Measurements from ENCODE around the gene HSD17B14.
"Not testable (repeated sequence)": the region's sequence is repeated elsewhere in the genome, so short reads cannot be mapped to it uniquely, and the experiment has no call there.

HSD17B14 gene

GRCh38 chr19:48793271-48793670, 43.0 kb downstream of the HSD17B14 start:
- H3K4me2 ChIP-seq (ENCODE audit: low read length), result no peak overlapping the region
- H4K20me1 ChIP-seq (ENCODE audit: insufficient read depth, low read length), result no peaks in the 10 kb centered on the region
- no peaks in the 10 kb centered on the region for H3K9me3 ChIP-seq (ENCODE audit: insufficient read depth, low read length)
- H3K27ac ChIP-seq (ENCODE audit: low read length), result no peak overlapping the region
- TF ChIP-seq EZH2phosphoT487 (IDR thresholded peaks at IDR 0.05; ENCODE audit: low read depth) (no peak), CTCF (IDR thresholded peaks at IDR 0.05; ENCODE audit: low read depth, low read length) (no peak)
- peaks cover 4% of the 10 kb centered on the region for H3K4me1 ChIP-seq (ENCODE audit: low read length)
- no peak overlapping the region for H3K4me3 ChIP-seq (ENCODE audit: low read length)
- no peaks in the 10 kb centered on the region for H3K36me3 ChIP-seq (replicated peaks; ENCODE audit: low read depth, low read length)
- no peak overlapping the region for H3K9ac ChIP-seq (ENCODE audit: low read length)
- no peak overlapping the region for H2AFZ ChIP-seq (ENCODE audit: low read depth, low read length)
- no peaks in the 10 kb centered on the region for H3K79me2 ChIP-seq (ENCODE audit: low read length)
- H3K27me3 ChIP-seq (ENCODE audit: low read depth, low read length), result no peaks in the 10 kb centered on the region

GRCh38 chr19:48787331-48787730, 49.0 kb downstream of the HSD17B14 start:
- not testable (repeated sequence) for H3K36me3 ChIP-seq (replicated peaks; ENCODE audit: low read depth, low read length); H3K27ac ChIP-seq (ENCODE audit: low read length); H4K20me1 ChIP-seq (ENCODE audit: insufficient read depth, low read length); H3K27me3 ChIP-seq (ENCODE audit: low read depth, low read length); H2AFZ ChIP-seq (ENCODE audit: low read depth, low read length); H3K4me3 ChIP-seq (ENCODE audit: low read length); H3K9me3 ChIP-seq (ENCODE audit: insufficient read depth, low read length); H3K79me2 ChIP-seq (ENCODE audit: low read length); H3K4me2 ChIP-seq (ENCODE audit: low read length); H3K9ac ChIP-seq (ENCODE audit: low read length)
- peaks cover 10% of the 10 kb centered on the region for H3K4me1 ChIP-seq (ENCODE audit: low read length)

- H3K27me3 ChIP-seq (ENCODE audit: low read depth, low read length); H3K4me2 ChIP-seq (ENCODE audit: low read length); H2AFZ ChIP-seq (ENCODE audit: low read depth, low read length): not testable (repeated sequence)
Observed at GRCh38 chr19:48786422-48786821, 49.9 kb downstream of the HSD17B14 start.

GRCh38 chr19:48784527-48784926, 51.8 kb downstream of the HSD17B14 start:
- Histone ChIP-seq H2AFZ (ENCODE audit: low read depth, low read length) (no peak overlapping the region), H3K36me3 (replicated peaks; ENCODE audit: low read depth, low read length) (no peaks in the 10 kb centered on the region), H4K20me1 (ENCODE audit: insufficient read depth, low read length) (no peaks in the 10 kb centered on the region), H3K9ac (ENCODE audit: low read length) (no peak overlapping the region), H3K27ac (ENCODE audit: low read length) (no peak overlapping the region), H3K27me3 (ENCODE audit: low read depth, low read length) (no peaks in the 10 kb centered on the region), H3K9me3 (ENCODE audit: insufficient read depth, low read length) (no peaks in the 10 kb centered on the region), H3K4me2 (ENCODE audit: low read length) (no peak overlapping the region), H3K4me1 (ENCODE audit: low read length) (peaks cover 26% of the 10 kb centered on the region), H3K4me3 (ENCODE audit: low read length) (no peak overlapping the region), H3K79me2 (ENCODE audit: low read length) (no peaks in the 10 kb centered on the region)
- TF ChIP-seq EZH2phosphoT487 (IDR thresholded peaks at IDR 0.05; ENCODE audit: low read depth) (no peak), CTCF (IDR thresholded peaks at IDR 0.05; ENCODE audit: low read depth, low read length) (peak; percentile 9; the same call in 1 of the 2 replicates)

More at GRCh38 chr19:48786422-48786821, 49.9 kb downstream of the HSD17B14 start:
- not testable (repeated sequence) for H3K9me3 ChIP-seq (ENCODE audit: insufficient read depth, low read length); H3K27ac ChIP-seq (ENCODE audit: low read length); H3K4me3 ChIP-seq (ENCODE audit: low read length); H3K79me2 ChIP-seq (ENCODE audit: low read length); H3K36me3 ChIP-seq (replicated peaks; ENCODE audit: low read depth, low read length); H3K9ac ChIP-seq (ENCODE audit: low read length); H4K20me1 ChIP-seq (ENCODE audit: insufficient read depth, low read length)
- H3K4me1 ChIP-seq (ENCODE audit: low read length), result peaks cover 16% of the 10 kb centered on the region

GRCh38 chr19:48780631-48781391, 55.5 kb downstream of the HSD17B14 start:
- Histone ChIP-seq H2AFZ (ENCODE audit: low read depth, low read length) (peak overlapping the region; percentile 57), H3K79me2 (ENCODE audit: low read length) (no peaks in the 10 kb centered on the region), H3K27ac (ENCODE audit: low read length) (0 out of 2 replicates have a peak overlapping the region, but pooled peaks have one; percentile 0), H3K27me3 (ENCODE audit: low read depth, low read length) (no peaks in the 10 kb centered on the region), H3K4me2 (ENCODE audit: low read length) (peak overlapping the region; percentile 51), H3K4me1 (ENCODE audit: low read length) (peaks cover 25% of the 10 kb centered on the region), H3K9ac (ENCODE audit: low read length) (peak overlapping the region; percentile 6; the same call in 1 of the 2 replicates), H4K20me1 (ENCODE audit: insufficient read depth, low read length) (no peaks in the 10 kb centered on the region), H3K9me3 (ENCODE audit: insufficient read depth, low read length) (no peaks in the 10 kb centered on the region), H3K4me3 (ENCODE audit: low read length) (peak overlapping the region; percentile 31; the same call in 1 of the 2 replicates), H3K36me3 (replicated peaks; ENCODE audit: low read depth, low read length) (no peaks in the 10 kb centered on the region)
- TF ChIP-seq CTCF (IDR thresholded peaks at IDR 0.05; ENCODE audit: low read depth, low read length) (no peak), EZH2phosphoT487 (IDR thresholded peaks at IDR 0.05; ENCODE audit: low read depth) (no peak)

Data from OCI-LY3 (cell line).